ENCODE data around the gene NUP188.
A peak's percentile ranks its signal among the peaks of the same experiment; 100 is the strongest.

The NUP188 gene

GRCh38 chr9:129026442-129027223 is 79.1 kb downstream of the NUP188 start (continued):
- TF ChIP-seq ZNF473 (tag by site-specific recombination; IDR thresholded peaks at IDR 0.05) (no peak), ZFP41 (tag by site-specific recombination; IDR thresholded peaks at IDR 0.05; ENCODE audit: borderline replicate concordance) (no peak), ZNF133 (tag by site-specific recombination; IDR thresholded peaks at IDR 0.05) (no peak), ZBTB7A (tag by site-specific recombination; IDR thresholded peaks at IDR 0.05; ENCODE audit: low read depth) (no peak), ZNF121 (tag by site-specific recombination; IDR thresholded peaks at IDR 0.05) (no peak), ZNF169 (tag by site-specific recombination; IDR thresholded peaks at IDR 0.05) (no peak), ZNF561 (tag by site-specific recombination; IDR thresholded peaks at IDR 0.05; ENCODE audit: borderline replicate concordance) (no peak), ZNF48 (tag by site-specific recombination; IDR thresholded peaks at IDR 0.05) (no peak), ZNF76 (tag by site-specific recombination; IDR thresholded peaks at IDR 0.05; ENCODE audit: borderline replicate concordance, low read depth) (0 out of 2 replicates have a peak, but pooled peaks have one; percentile 15), KLF7 (tag by site-specific recombination; IDR thresholded peaks at IDR 0.05; ENCODE audit: borderline replicate concordance) (peak; percentile 62; the same call in 1 of the 2 replicates), ZBTB17 (tag by site-specific recombination; IDR thresholded peaks at IDR 0.05) (peak; percentile 75), PRDM10 (tag by site-specific recombination; IDR thresholded peaks at IDR 0.05) (peak; percentile 64), OVOL3 (tag by site-specific recombination; IDR thresholded peaks at IDR 0.05) (no peak), ZNF558 (tag by site-specific recombination; IDR thresholded peaks at IDR 0.05) (no peak), ZNF449 (tag by site-specific recombination; IDR thresholded peaks at IDR 0.05) (no peak), CTCF (tag by site-specific recombination; IDR thresholded peaks at IDR 0.05) (no peak), REST (tag by site-specific recombination; IDR thresholded peaks at IDR 0.05) (no peak), ZNF747 (tag by site-specific recombination; IDR thresholded peaks at IDR 0.05) (no peak), GLI4 (tag by site-specific recombination; IDR thresholded peaks at IDR 0.05) (no peak), ZNF426 (tag by site-specific recombination; IDR thresholded peaks at IDR 0.05) (no peak), ZNF280D (tag by site-specific recombination; IDR thresholded peaks at IDR 0.05) (no peak), ZNF155 (tag by site-specific recombination; IDR thresholded peaks at IDR 0.05) (no peak), ZNF280C (tag by site-specific recombination; IDR thresholded peaks at IDR 0.05) (no peak)

Measured in HEK293 (cell line).